T-helper 1 cell treated with Interleukin-12 subunit alpha and Interleukin-12 subunit beta and Interleukin-4 antibody, amounts not matched to agents 30 μg/mL and 1 μg/mL, for 36 hours (primary cell): ENCODE data around the gene CETN3.
"Not testable (repeated sequence)": the region's sequence is repeated elsewhere in the genome, so short reads cannot be mapped to it uniquely, and the experiment has no call there.

Source experiments
- H3K27ac Mint-ChIP-seq: one replicate; pipeline ENCODE4 v1.8.0; 2021; ENCODE audit warnings: mild to moderate bottlenecking, mixed read lengths
- H3K27me3 Mint-ChIP-seq: one replicate; pipeline ENCODE4 v1.8.0; 2021; ENCODE audit warnings: low read depth, mixed read lengths
- H3K36me3 Mint-ChIP-seq: one replicate; pipeline ENCODE4 v1.8.0; 2021; ENCODE audit warnings: low read depth, mixed read lengths
- H3K4me1 Mint-ChIP-seq: one replicate; pipeline ENCODE4 v1.8.0; 2021; ENCODE audit warnings: low read depth, mixed read lengths
- H3K4me3 Mint-ChIP-seq: one replicate; pipeline ENCODE4 v1.8.0; 2021; ENCODE audit warnings: mild to moderate bottlenecking, moderate library complexity, mixed read lengths
- H3K9me3 Mint-ChIP-seq: one replicate; pipeline ENCODE4 v1.8.0; 2021; ENCODE audit warnings: mixed read lengths

The CETN3 gene

DNA sequence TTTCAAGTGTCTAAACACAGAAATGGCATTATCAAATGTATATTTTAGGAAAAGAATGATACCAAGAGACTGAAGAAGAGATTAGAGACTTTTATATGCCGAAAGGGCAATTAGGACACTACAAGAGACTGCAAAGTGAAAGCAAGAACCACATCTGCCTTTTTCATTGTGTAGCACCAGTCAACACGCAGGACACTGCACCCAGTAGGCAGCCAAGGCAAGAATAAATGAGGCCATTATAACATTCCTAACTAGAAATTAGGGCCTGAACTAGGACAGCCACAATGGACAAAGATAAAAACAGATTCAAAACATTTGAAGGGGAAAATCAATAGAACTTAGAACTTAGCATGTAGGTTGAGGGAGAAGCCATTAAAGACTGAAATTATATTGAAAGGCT, 10.8 kb downstream of the CETN3 start:
- Mint-ChIP-seq H3K4me1 (peaks cover 8% of the 10 kb centered on the region), H3K4me3 (no peak overlapping the region), H3K27me3 (no peaks in the 10 kb centered on the region), H3K27ac (no peak overlapping the region), H3K9me3 (no peaks in the 10 kb centered on the region), H3K36me3 (peaks cover 15% of the 10 kb centered on the region)

DNA sequence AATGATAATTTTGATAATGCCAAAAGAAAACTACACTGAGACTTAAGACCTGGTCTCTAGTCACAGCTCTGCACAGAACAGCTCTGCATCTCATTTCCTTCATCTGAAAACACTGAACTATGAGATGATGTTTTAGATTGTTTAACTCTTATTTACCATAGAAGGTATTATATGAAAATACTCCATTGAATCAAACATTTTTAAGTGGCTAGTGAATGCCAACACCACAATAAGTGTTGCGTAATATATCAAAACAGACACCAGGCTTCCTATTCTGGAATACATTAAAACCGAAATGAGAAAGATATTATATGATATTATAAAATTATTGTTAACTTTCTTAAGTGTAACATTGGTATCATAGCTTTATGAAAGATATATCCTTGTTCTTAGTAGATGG, 14.6 kb downstream of the CETN3 start:
- Mint-ChIP-seq H3K9me3 (no peaks in the 10 kb centered on the region), H3K27me3 (no peaks in the 10 kb centered on the region), H3K4me1 (peaks cover 8% of the 10 kb centered on the region), H3K36me3 (peaks cover 19% of the 10 kb centered on the region), H3K4me3 (no peak overlapping the region), H3K27ac (no peak overlapping the region)

DNA sequence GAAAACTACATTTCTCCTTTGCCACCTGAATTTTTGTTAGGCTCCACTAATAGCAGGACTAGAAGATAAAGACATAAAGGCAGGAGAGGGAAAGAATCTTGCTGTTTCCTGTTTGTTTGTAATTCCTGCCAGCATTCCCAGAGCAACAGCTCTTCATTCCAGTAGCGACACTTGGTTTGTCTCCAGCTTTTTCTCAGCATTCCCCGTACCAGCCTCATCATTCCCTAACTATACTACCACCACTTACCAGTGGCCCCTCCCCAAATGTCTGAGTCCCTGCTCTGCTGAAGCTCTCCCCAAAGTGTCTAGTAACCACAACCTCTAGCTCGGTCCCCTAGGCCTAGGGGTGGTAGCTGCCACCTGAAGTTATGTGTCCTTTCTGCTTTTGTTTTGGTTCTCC, 18.6 kb downstream of the CETN3 start:
- no peak overlapping the region for H3K4me3 Mint-ChIP-seq
- H3K4me1 Mint-ChIP-seq, result no peaks in the 10 kb centered on the region
- H3K27me3 Mint-ChIP-seq, result peaks cover 4% of the 10 kb centered on the region
- H3K36me3 Mint-ChIP-seq, result peaks cover 9% of the 10 kb centered on the region
- no peak overlapping the region for H3K27ac Mint-ChIP-seq
- no peaks in the 10 kb centered on the region for H3K9me3 Mint-ChIP-seq

DNA sequence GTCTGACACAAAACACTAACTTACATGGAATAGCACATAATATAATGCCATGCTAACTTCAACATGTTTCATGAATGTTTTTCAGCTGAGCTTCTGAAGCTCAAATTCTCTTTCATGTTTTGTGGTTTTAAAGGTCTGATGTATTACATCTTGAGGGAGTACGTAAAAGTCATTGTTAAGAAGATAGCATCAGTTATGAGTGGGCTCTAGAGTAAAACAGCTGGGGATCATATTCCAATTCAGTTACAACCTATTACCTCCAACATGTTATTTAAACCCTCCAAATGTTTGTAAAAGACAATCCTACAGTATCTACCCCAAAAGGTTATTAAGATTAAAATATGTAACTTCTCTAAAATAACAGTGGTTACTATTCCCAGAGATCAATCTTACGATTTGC, 19.2 kb downstream of the CETN3 start:
- H3K27ac Mint-ChIP-seq, result no peak overlapping the region
- peaks cover 4% of the 10 kb centered on the region for H3K27me3 Mint-ChIP-seq
- no peak overlapping the region for H3K4me3 Mint-ChIP-seq
- H3K36me3 Mint-ChIP-seq, result peaks cover 9% of the 10 kb centered on the region
- H3K4me1 Mint-ChIP-seq, result no peaks in the 10 kb centered on the region
- no peaks in the 10 kb centered on the region for H3K9me3 Mint-ChIP-seq

DNA sequence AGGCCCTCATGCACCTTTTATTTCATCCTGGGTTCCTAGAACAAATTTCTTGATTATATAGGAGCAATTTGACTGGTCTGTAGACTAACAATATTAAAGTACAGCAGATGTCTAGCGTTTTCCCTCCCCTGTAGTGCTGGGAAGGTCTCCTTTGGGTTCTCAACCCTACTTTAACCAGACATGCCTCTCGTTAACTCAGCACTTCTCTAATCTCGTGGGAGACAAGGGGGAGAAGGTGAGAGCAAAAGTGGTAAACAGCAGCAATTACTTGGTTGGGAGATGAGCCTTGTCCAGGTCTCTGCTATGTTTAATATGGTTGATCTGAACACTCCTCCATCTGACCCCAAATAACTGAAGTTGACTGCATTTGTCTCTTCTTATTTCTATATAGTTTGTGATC, 22.0 kb downstream of the CETN3 start:
- no peaks in the 10 kb centered on the region for H3K4me1 Mint-ChIP-seq
- peaks cover 4% of the 10 kb centered on the region for H3K27me3 Mint-ChIP-seq
- no peaks in the 10 kb centered on the region for H3K9me3 Mint-ChIP-seq
- H3K27ac Mint-ChIP-seq, result no peak overlapping the region
- peaks cover 2% of the 10 kb centered on the region for H3K36me3 Mint-ChIP-seq
- H3K4me3 Mint-ChIP-seq, result no peak overlapping the region

DNA sequence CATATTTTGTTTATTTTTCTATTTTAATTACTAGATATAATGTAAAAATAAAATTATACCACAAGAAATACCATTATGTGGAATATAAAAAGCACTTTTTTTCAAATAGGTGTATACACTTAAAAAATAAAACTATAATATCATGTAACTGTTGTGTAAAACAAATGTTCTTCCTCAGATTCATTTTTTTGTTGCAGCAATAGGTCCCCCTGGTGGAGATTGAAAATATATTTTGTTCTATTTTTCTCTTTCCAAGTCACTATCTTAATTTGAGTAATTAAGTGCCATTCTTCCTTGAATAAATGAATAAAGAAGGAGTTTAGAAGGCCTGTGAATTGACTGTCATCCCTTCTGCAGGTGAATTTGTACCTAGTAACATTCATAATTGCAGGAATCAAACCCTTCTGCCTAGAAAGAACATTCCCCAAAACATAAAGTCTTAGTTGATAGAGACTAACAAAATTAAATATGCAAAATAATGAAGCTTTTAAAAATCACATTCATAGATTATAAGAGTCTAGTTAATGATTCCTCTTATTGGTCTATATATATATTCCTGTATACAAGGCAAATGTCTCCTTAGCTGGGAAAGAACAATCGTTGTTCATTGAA, 23.4 kb downstream of the CETN3 start:
- no peaks in the 10 kb centered on the region for H3K9me3 Mint-ChIP-seq
- H3K4me1 Mint-ChIP-seq, result no peaks in the 10 kb centered on the region
- peaks cover 4% of the 10 kb centered on the region for H3K27me3 Mint-ChIP-seq
- H3K27ac Mint-ChIP-seq, result no peak overlapping the region
- H3K36me3 Mint-ChIP-seq, result no peaks in the 10 kb centered on the region
- H3K4me3 Mint-ChIP-seq, result no peak overlapping the region

DNA sequence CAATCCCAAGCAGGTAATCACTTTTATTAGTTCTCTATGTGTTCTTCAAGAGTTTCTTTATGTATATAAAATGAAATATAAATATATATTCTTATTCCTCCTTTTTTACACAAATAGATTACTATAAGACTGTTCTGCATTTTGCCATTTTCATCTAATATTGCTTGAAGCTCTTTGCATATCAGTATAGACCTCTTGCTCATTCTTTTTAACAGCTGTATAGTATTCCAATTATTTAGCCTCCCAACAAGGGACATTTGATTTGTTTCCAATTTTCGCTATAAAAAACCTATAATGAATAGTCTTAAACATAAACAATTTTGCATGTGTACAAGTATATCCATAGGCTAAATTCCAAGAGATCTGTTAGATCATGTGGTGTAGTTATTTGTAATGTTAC, 25.2 kb downstream of the CETN3 start:
- peaks cover 4% of the 10 kb centered on the region for H3K27me3 Mint-ChIP-seq
- no peaks in the 10 kb centered on the region for H3K36me3 Mint-ChIP-seq
- H3K4me3 Mint-ChIP-seq, result no peak overlapping the region
- no peak overlapping the region for H3K27ac Mint-ChIP-seq
- no peaks in the 10 kb centered on the region for H3K9me3 Mint-ChIP-seq
- no peaks in the 10 kb centered on the region for H3K4me1 Mint-ChIP-seq

DNA sequence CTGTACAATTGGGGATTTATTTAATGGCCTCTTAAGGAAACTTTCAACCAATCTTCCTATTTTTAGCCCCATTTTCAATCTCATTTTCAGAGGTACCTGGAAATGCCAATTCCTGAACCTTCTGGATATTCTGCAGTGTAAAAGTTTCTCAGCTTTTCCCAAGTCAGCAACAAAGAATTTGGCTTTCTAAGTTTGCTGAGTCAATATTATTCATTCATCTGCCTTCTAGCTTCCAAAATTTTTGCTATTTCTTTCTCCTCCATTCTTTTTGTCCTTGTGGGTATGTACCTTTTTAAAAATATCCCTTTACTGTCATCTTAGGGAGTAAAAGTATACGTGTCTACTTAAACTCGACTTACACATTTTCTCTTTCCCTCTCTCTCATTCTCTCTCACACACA, 25.7 kb downstream of the CETN3 start:
- H3K9me3 Mint-ChIP-seq, result no peaks in the 10 kb centered on the region
- no peak overlapping the region for H3K27ac Mint-ChIP-seq
- H3K4me1 Mint-ChIP-seq, result no peaks in the 10 kb centered on the region
- H3K4me3 Mint-ChIP-seq, result no peak overlapping the region
- peaks cover 4% of the 10 kb centered on the region for H3K27me3 Mint-ChIP-seq
- no peaks in the 10 kb centered on the region for H3K36me3 Mint-ChIP-seq

DNA sequence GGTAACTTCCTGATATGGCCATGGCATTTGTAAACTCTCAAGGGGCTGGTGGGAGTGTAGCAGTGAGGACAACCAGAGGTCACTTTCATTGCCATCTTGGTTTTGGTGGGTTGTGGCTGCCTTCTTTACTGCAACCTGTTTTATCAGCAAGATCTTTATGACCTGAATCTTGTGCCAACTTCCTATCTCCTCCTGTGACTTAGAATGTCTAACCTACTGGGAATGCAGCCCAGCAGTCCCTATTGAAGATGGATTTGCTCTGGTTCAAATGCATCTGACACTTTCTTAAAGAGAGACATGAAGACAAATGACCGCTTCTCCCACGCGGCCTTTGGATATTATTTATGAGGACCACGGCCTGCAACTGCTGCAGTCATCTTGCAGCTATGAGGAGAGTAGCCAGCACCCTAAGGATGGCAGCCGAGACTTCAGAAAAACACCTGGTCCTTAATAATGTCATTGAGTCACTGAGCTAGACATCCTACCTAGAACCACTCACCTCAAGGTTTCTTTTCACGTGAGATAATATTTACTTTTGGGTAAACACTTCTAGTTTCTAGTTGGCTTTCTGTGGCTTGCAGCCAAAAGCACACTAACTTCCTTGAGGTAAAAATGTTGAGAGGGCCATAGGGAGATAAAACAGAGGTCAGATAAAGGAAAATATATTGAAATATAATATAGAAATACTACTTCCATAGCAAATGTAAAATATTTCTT, 28.2 kb downstream of the CETN3 start:
- H3K36me3 Mint-ChIP-seq, result no peaks in the 10 kb centered on the region
- H3K27ac Mint-ChIP-seq, result no peak overlapping the region
- no peaks in the 10 kb centered on the region for H3K9me3 Mint-ChIP-seq
- H3K27me3 Mint-ChIP-seq, result no peaks in the 10 kb centered on the region
- H3K4me1 Mint-ChIP-seq, result no peaks in the 10 kb centered on the region
- H3K4me3 Mint-ChIP-seq, result no peak overlapping the region

DNA sequence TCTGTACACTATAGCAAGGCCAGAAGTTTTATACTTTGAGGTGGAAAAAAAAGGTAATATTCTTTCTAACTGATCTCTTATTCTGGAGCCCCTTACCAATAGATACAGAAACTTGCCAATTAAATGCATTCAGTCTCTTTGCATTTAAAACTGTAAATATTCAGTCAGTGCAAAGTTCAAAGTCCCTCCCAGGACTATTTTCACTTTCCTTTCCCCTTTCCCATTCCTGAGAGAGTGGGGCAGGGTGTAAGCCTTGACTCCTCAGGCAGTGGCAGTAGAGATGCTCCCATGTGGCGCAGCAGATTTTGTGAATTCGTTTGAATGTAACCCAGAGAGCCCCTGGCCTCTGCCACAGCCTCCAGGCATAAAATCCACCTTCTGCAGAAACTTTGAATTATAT, 29.9 kb downstream of the CETN3 start:
- H3K27ac Mint-ChIP-seq, result no peak overlapping the region
- no peaks in the 10 kb centered on the region for H3K36me3 Mint-ChIP-seq
- H3K9me3 Mint-ChIP-seq, result no peaks in the 10 kb centered on the region
- H3K27me3 Mint-ChIP-seq, result no peaks in the 10 kb centered on the region
- no peak overlapping the region for H3K4me3 Mint-ChIP-seq
- no peaks in the 10 kb centered on the region for H3K4me1 Mint-ChIP-seq

DNA sequence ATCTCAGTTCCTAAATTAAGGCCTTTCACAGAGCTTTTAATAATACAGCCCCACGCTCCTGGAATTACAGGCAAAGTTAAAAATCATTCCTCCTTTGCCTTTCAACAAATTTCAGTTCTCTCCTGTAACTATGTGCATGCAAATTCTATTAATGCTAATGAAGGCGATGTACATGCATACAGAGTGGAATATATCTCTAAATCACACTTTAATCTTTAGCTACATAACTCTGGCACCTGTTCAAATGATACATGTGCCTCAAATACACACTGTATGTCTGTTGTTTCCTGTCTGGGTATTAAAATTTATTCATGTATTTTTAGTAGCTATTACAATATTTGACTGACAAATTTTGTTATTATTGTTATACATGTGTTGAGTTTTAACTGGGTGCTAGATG, 30.8 kb downstream of the CETN3 start:
- H3K4me1 Mint-ChIP-seq, result no peaks in the 10 kb centered on the region
- no peaks in the 10 kb centered on the region for H3K36me3 Mint-ChIP-seq
- H3K9me3 Mint-ChIP-seq, result no peaks in the 10 kb centered on the region
- H3K27me3 Mint-ChIP-seq, result no peaks in the 10 kb centered on the region
- H3K27ac Mint-ChIP-seq, result no peak overlapping the region
- no peak overlapping the region for H3K4me3 Mint-ChIP-seq

DNA sequence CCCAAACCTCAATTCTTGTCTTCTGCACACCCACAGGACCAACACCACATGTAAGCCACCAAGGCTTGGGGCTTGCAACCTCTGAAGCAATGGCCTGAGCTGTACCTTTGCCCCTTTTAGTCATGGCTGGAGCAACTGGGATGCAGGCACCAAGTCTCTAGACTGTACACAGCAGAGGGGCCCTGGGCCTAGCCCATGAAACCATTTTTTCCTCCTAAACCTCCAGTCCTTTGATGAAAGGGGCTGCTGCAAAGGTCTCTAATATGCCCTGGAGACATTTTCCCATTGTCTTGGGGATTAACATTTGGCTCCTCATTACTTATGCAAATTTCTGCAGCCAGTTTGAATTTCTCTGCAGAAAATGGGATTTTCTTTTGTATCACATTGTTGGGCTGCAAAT, 38.3 kb downstream of the CETN3 start:
- H3K4me3 Mint-ChIP-seq, H3K36me3 Mint-ChIP-seq, H3K4me1 Mint-ChIP-seq, H3K27me3 Mint-ChIP-seq, H3K27ac Mint-ChIP-seq, H3K9me3 Mint-ChIP-seq: not testable (repeated sequence)

DNA sequence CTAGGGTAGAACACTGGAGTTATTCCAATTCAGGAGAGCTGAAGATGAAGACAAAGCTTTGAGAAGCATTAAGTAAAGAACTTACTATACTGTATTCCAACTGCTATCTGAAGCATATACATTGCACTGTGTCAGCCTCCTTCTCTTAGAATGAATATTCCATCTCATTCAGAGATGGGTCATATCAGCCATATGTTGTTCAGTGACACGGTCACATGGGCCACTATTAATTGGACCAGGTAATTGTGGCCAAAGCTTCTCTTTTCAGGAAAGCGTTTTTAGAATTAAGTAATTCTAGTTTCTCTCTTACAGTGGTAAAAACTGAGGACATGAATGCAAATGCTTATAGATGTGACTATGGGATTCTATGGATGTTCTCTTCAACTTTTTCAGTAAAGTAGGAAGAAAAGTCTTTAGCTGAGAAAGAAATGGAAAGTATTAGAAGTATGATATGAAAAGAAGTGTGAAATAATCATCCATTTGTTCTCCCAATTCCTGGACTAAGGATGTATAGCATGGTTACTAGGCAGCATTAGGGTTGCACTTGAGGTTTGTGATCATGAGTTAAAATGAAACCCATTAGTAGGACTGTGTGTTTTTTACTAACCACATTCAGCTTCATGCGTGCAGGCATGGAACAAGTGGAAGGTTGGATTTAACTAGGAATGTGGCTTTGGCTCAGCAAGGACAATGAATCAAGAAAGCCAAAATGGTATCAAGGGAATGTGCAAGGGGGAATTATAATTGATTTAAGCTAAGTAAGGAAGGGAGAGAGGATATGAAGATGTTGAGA, 40.9 kb downstream of the CETN3 start:
- Mint-ChIP-seq H3K27me3 (peaks cover 8% of the 10 kb centered on the region), H3K36me3 (no peaks in the 10 kb centered on the region), H3K4me3 (no peak overlapping the region)

DNA sequence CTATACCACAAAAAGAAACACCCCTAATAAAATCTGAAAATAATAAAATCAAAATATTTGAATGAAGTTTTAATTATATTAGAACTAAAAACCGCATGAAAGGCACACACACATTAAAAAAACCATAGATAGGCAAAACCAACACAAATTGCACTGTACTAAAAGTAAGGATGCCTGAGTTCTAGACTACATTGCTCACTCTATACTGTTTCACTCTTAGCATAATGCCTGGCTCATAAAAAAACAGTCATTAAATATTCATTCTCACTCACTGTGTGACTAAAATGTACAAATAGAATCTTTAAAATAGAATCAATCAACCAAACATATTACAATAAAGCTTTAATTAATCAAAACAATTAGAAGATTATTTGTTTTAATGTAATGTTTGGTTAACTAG, 41.7 kb downstream of the CETN3 start:
- Mint-ChIP-seq H3K27me3 (peaks cover 8% of the 10 kb centered on the region), H3K9me3 (no peaks in the 10 kb centered on the region), H3K36me3 (no peaks in the 10 kb centered on the region), H3K27ac (no peak overlapping the region), H3K4me3 (no peak overlapping the region), H3K4me1 (no peaks in the 10 kb centered on the region)

More for the DNA sequence above, 40.9 kb downstream of the CETN3 start:
- Mint-ChIP-seq H3K27ac (no peak overlapping the region), H3K4me1 (no peaks in the 10 kb centered on the region), H3K9me3 (no peaks in the 10 kb centered on the region)

DNA sequence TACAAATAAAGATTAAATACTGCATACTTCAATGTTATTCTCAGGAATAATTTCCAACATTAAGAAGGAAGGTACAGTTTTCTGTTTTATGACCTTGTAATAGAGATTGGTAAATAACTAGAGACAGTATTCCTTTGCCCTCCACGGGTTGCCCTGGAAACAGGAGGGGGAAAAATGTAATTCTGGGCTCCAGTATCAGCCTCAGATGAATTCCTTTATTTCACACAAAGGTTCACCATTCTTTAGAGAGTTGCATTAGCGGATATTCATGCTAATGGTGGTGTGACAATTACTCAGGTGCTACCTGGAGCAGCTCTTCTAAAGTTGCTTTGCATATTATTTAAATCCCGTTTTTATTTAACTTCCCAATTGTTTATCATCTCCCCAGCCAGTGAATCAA, 42.6 kb downstream of the CETN3 start:
- Mint-ChIP-seq H3K9me3 (no peaks in the 10 kb centered on the region), H3K27me3 (peaks cover 8% of the 10 kb centered on the region), H3K36me3 (no peaks in the 10 kb centered on the region), H3K4me1 (no peaks in the 10 kb centered on the region), H3K27ac (no peak overlapping the region), H3K4me3 (no peak overlapping the region)
